ENCODE measurements around the gene LRRK2.

LRRK2 gene

GRCh38 chr12:40336573-40337199 lies 111.9 kb downstream of the LRRK2 start:
- Histone ChIP-seq H3K9me3 (ENCODE audit: severe bottlenecking) (no peaks in the 10 kb centered on the region), H3K4me1 (ENCODE audit: insufficient read depth, poor library complexity, severe bottlenecking) (no peaks in the 10 kb centered on the region), H3K36me3 (ENCODE audit: low read depth) (no peaks in the 10 kb centered on the region), H3K27ac (ENCODE audit: poor library complexity, severe bottlenecking) (no peak overlapping the region), H3K4me3 (ENCODE audit: severe bottlenecking) (no peak overlapping the region), H3K27me3 (ENCODE audit: insufficient read depth, poor library complexity, severe bottlenecking) (no peaks in the 10 kb centered on the region)
- TF ChIP-seq CTCF (IDR thresholded peaks at IDR 0.05; ENCODE audit: poor library complexity, severe bottlenecking) = peak; percentile 45
- no peak for DNase-seq (ENCODE audit: low spot score)
- peak; percentile 50; the same call in 1 of the 3 replicates for ATAC-seq (ENCODE audit: low read depth)

GRCh38 chr12:40338071-40338470 lies 113.3 kb downstream of the LRRK2 start:
- H3K27me3 ChIP-seq (ENCODE audit: insufficient read depth, poor library complexity, severe bottlenecking) = no peaks in the 10 kb centered on the region
- no peaks in the 10 kb centered on the region for H3K36me3 ChIP-seq (ENCODE audit: low read depth)
- H3K4me3 ChIP-seq (ENCODE audit: severe bottlenecking) = no peak overlapping the region
- no peaks in the 10 kb centered on the region for H3K4me1 ChIP-seq (ENCODE audit: insufficient read depth, poor library complexity, severe bottlenecking)
- DNase-seq (ENCODE audit: low spot score) (no peak), ATAC-seq (ENCODE audit: low read depth) (no peak)
- H3K9me3 ChIP-seq (ENCODE audit: severe bottlenecking) = no peaks in the 10 kb centered on the region
- H3K27ac ChIP-seq (ENCODE audit: poor library complexity, severe bottlenecking) = no peak overlapping the region
- TF ChIP-seq CTCF (IDR thresholded peaks at IDR 0.05; ENCODE audit: poor library complexity, severe bottlenecking) = no peak

GRCh38 chr12:40338621-40339020 lies 113.8 kb downstream of the LRRK2 start:
- ATAC-seq (ENCODE audit: low read depth) (no peak), DNase-seq (ENCODE audit: low spot score) (no peak)
- Histone ChIP-seq H3K27me3 (ENCODE audit: insufficient read depth, poor library complexity, severe bottlenecking) (no peaks in the 10 kb centered on the region), H3K36me3 (ENCODE audit: low read depth) (no peaks in the 10 kb centered on the region), H3K9me3 (ENCODE audit: severe bottlenecking) (no peaks in the 10 kb centered on the region), H3K4me1 (ENCODE audit: insufficient read depth, poor library complexity, severe bottlenecking) (no peaks in the 10 kb centered on the region), H3K4me3 (ENCODE audit: severe bottlenecking) (no peak overlapping the region), H3K27ac (ENCODE audit: poor library complexity, severe bottlenecking) (no peak overlapping the region)
- TF ChIP-seq CTCF (IDR thresholded peaks at IDR 0.05; ENCODE audit: poor library complexity, severe bottlenecking) = no peak

- H3K36me3 ChIP-seq (ENCODE audit: low read depth) = no peaks in the 10 kb centered on the region
- ATAC-seq (ENCODE audit: low read depth) = no peak
- DNase-seq (ENCODE audit: low spot score) = no peak
- no peak for TF ChIP-seq CTCF (IDR thresholded peaks at IDR 0.05; ENCODE audit: poor library complexity, severe bottlenecking)
- H3K4me1 ChIP-seq (ENCODE audit: insufficient read depth, poor library complexity, severe bottlenecking) = no peaks in the 10 kb centered on the region
- no peaks in the 10 kb centered on the region for H3K27me3 ChIP-seq (ENCODE audit: insufficient read depth, poor library complexity, severe bottlenecking)
- no peak overlapping the region for H3K4me3 ChIP-seq (ENCODE audit: severe bottlenecking)
- H3K9me3 ChIP-seq (ENCODE audit: severe bottlenecking) = no peaks in the 10 kb centered on the region
- H3K27ac ChIP-seq (ENCODE audit: poor library complexity, severe bottlenecking) = no peak overlapping the region
Measured at GRCh38 chr12:40342010-40342409, 117.2 kb downstream of the LRRK2 start.

GRCh38 chr12:40343124-40343523 lies 118.3 kb downstream of the LRRK2 start:
- no peak for TF ChIP-seq CTCF (IDR thresholded peaks at IDR 0.05; ENCODE audit: poor library complexity, severe bottlenecking)
- no peak for DNase-seq (ENCODE audit: low spot score)
- H3K4me1 ChIP-seq (ENCODE audit: insufficient read depth, poor library complexity, severe bottlenecking) = no peaks in the 10 kb centered on the region
- H3K27me3 ChIP-seq (ENCODE audit: insufficient read depth, poor library complexity, severe bottlenecking) = no peaks in the 10 kb centered on the region
- no peaks in the 10 kb centered on the region for H3K36me3 ChIP-seq (ENCODE audit: low read depth)
- H3K4me3 ChIP-seq (ENCODE audit: severe bottlenecking) = no peak overlapping the region
- ATAC-seq (ENCODE audit: low read depth) = no peak
- no peak overlapping the region for H3K27ac ChIP-seq (ENCODE audit: poor library complexity, severe bottlenecking)
- H3K9me3 ChIP-seq (ENCODE audit: severe bottlenecking) = no peaks in the 10 kb centered on the region
